Kidney epithelial cell (primary cell): Measurements from ENCODE around the gene ORM2. TPM values are rescaled to one million over a fixed set of nuclear protein-coding genes. Genes with fewer than 3 reads are reported as not detected.
"Not testable (repeated sequence)": the region's sequence is repeated elsewhere in the genome, so short reads cannot be mapped to it uniquely, and the experiment has no call there.

Source experiments
- DNase-seq: peaks from one replicate; pipeline ENCODE4 v3.0.0-alpha.2; 2010; ENCODE audit warnings: low read depth
- H3K27me3 ChIP-seq: 2 replicates; pipeline ENCODE4 v1.6.0; 2011; ENCODE audit warnings: low read length; ENCODE audit not compliant: control insufficient read depth, insufficient read depth
- H3K36me3 ChIP-seq: 2 replicates; pipeline ENCODE4 v1.5.1; 2011; ENCODE audit warnings: low read length; ENCODE audit not compliant: control insufficient read depth, insufficient read depth
- H3K4me3 ChIP-seq: 2 replicates; pipeline ENCODE4 v1.5.1; 2011; ENCODE audit warnings: low read depth, mild to moderate bottlenecking, control low read depth, low read length
- total RNA-seq: library from RNA; depleted of rRNA; stranded (reverse); fragments of >200 nt; gene quantifications from 2 replicates; pipeline ENCODE4 v1.2.3, GENCODE V29; 2015
- TF ChIP-seq, protein P1 (sequence below): IDR thresholded peaks from 2 replicates; pipeline ENCODE4 v1.5.1; 2011; ENCODE audit warnings: mild to moderate bottlenecking, moderate library complexity, low read length, control low read depth, inconsistent platforms; ENCODE audit not compliant: insufficient read depth, poor library complexity, severe bottlenecking

The ORM2 gene
- total RNA-seq, 1 donor from 2014 or later, result not detected

GRCh38 chr9:114327749-114328148, 1.9 kb upstream of the ORM2 start:
- no peaks in the 10 kb centered on the region for H3K36me3 ChIP-seq
- H3K27me3 ChIP-seq, result peaks cover 3% of the 10 kb centered on the region
- no peak for DNase-seq
- TF ChIP-seq, protein P1, sequence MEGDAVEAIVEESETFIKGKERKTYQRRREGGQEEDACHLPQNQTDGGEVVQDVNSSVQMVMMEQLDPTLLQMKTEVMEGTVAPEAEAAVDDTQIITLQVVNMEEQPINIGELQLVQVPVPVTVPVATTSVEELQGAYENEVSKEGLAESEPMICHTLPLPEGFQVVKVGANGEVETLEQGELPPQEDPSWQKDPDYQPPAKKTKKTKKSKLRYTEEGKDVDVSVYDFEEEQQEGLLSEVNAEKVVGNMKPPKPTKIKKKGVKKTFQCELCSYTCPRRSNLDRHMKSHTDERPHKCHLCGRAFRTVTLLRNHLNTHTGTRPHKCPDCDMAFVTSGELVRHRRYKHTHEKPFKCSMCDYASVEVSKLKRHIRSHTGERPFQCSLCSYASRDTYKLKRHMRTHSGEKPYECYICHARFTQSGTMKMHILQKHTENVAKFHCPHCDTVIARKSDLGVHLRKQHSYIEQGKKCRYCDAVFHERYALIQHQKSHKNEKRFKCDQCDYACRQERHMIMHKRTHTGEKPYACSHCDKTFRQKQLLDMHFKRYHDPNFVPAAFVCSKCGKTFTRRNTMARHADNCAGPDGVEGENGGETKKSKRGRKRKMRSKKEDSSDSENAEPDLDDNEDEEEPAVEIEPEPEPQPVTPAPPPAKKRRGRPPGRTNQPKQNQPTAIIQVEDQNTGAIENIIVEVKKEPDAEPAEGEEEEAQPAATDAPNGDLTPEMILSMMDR, result no peak
- no peak overlapping the region for H3K4me3 ChIP-seq

GRCh38 chr9:114328357-114328820, 1.3 kb upstream of the ORM2 start:
- not testable (repeated sequence) for DNase-seq, H3K4me3 ChIP-seq, H3K27me3 ChIP-seq, H3K36me3 ChIP-seq

GRCh38 chr9:114328937-114329624, 588 bp upstream of the ORM2 start:
- not testable (repeated sequence) for H3K4me3 ChIP-seq, H3K36me3 ChIP-seq, H3K27me3 ChIP-seq, DNase-seq

- DNase-seq, result no peak
- no peak overlapping the region for H3K4me3 ChIP-seq
- H3K36me3 ChIP-seq, result no peaks in the 10 kb centered on the region
- peaks cover 3% of the 10 kb centered on the region for H3K27me3 ChIP-seq
- TF ChIP-seq, protein P1, result no peak
Measured at GRCh38 chr9:114330636-114331035, 967 bp downstream of the ORM2 start.

DNA sequence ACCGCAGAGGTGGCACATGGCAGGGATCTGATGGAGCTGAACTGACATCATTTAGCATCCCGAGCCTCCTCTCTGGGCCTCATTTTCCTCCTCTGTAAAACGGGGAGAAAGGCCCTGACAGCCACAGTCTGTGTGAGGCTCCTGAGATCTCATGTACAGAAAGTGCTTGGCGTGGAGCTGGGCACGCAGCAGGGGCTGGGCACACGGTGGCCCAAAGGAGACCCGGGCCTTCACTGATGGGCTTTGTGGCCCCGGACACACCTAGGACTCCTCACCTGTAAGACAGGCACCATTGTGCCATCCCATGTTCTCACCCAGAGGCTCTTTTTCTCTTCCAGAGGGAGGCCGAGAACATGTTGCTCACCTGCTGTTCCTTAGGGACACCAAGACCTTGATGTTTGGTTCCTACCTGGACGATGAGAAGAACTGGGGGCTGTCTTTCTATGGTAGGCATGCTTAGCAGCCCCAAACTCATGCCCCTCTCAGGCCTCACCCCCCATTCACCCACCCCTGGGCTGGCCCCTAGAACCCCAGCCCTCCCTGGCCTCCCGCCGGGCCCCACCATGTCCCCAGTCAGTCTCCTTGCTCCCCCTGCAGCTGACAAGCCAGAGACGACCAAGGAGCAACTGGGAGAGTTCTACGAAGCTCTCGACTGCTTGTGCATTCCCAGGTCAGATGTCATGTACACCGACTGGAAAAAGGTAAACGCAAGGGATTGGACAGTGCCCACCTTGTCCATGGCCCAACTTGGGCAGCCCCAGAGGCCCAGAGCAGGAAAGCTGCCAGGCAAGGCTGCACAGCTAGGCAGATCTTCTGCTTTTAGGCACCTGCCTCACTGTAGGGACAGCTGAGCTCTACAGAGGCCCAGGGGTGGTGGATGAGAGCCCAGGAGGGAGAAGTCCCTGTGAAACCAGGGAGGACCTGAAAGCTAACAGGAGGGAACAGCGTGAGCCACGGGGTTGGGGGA, 1.8 kb downstream of the ORM2 start:
- H3K36me3 ChIP-seq, H3K4me3 ChIP-seq, H3K27me3 ChIP-seq, DNase-seq: not testable (repeated sequence)

DNA sequence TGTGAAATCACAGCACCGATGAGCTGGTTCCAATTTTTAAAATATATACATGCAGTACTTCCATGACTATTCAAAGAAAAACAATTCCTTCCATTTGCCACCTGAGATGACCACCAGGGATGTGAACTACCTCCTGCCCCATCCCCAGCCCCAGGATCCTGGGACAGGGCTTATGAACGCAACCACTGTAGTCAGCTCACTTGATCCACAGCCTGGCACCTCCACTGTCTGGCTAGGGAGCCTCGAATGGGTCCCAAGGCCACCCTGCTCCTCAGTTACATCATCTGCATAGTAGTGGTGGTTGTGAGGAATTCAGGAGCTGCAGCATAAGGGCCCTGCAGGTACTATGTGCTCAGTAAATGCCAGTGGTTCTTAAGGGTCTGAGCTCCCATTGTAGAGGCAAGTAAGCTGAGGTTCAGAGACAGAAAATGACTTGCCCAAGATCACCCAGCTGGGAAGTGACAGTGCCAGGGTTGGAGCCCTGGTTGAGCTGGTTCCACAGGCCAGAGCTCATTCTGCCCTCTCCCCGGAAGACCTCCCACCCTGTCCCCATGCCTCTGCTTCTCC, 2.9 kb downstream of the ORM2 start:
- DNase-seq, H3K36me3 ChIP-seq, H3K4me3 ChIP-seq, H3K27me3 ChIP-seq: not testable (repeated sequence)

- DNase-seq, H3K27me3 ChIP-seq, H3K4me3 ChIP-seq, H3K36me3 ChIP-seq: not testable (repeated sequence)
Measured at GRCh38 chr9:114333718-114334117, 4.0 kb downstream of the ORM2 start.

- H3K36me3 ChIP-seq, result no peaks in the 10 kb centered on the region
- TF ChIP-seq, protein P1, result no peak
- no peak for DNase-seq
- peaks cover 3% of the 10 kb centered on the region for H3K27me3 ChIP-seq
- H3K4me3 ChIP-seq, result no peak overlapping the region
Measured at GRCh38 chr9:114334490-114334889, 4.8 kb downstream of the ORM2 start.
